Mucosa of descending colon (tissue), 3 donors: ENCODE data around the gene ANK3. TPM values are rescaled to one million over a fixed set of nuclear protein-coding genes. Genes with fewer than 3 reads are reported as not detected.

Source experiments
- ATAC-seq: fragments of 200-7000 bp; cut with Tn5 transposase; one replicate; pipeline ENCODE4 v1.9.1; 2020; ENCODE audit warnings: mild to moderate bottlenecking, moderate library complexity
- DNase-seq, 3 donors: peaks; one replicate each; pipeline ENCODE4 v3.0.0-alpha.2; 2020
- H3K36me3 ChIP-seq: fragments of 200-600 bp; one replicate; pipeline ENCODE4 v1.8.0; 2021; ENCODE audit warnings: low read depth, mild to moderate bottlenecking
- H3K4me1 ChIP-seq: fragments of 200-600 bp; one replicate; pipeline ENCODE4 v1.8.0; 2021; ENCODE audit warnings: low read depth, mild to moderate bottlenecking
- H3K4me3 ChIP-seq: fragments of 200-600 bp; one replicate; pipeline ENCODE4 v1.8.0; 2021; ENCODE audit warnings: mild to moderate bottlenecking
- H3K9me3 ChIP-seq: fragments of 200-600 bp; one replicate; pipeline ENCODE4 v1.8.0; 2021; ENCODE audit warnings: mild to moderate bottlenecking
- intact Hi-C, 2 donors: fragments of 100-400 bp; cut with DNase I in 1 of 2; cut with micrococcal nuclease in 1 of 2; formaldehyde crosslinking; loops; one replicate each; pipeline versions ENCODE4 v1.11.0 to v1.11.1; 2022; cut with DNase I, micrococcal nuclease
- total RNA-seq, 3 donors: library from RNA; stranded (reverse); fragmentation: NEBNext Ultra II Directional in 2 of 3; extraction: Animal tissue kit (Norgen Biotek cat#: 25700) in 2 of 3; gene quantifications; one replicate each; pipeline versions ENCODE4 v1.2.1 to v1.2.4, GENCODE V29; 2021 to 2023
- TF ChIP-seq, protein P1 (sequence below): fragments of 200-600 bp; IDR thresholded peaks from one replicate; pipeline ENCODE4 v1.8.0; 2022; ENCODE audit warnings: antibody characterized with exemption, mild to moderate bottlenecking
- donor health status: DM: no; HTN: no; CAD: no; lungs with moderate emphysema.
- donor health status: DM: no; HTN: no; CAD: no.
- donor health status: DM: no; HTN: yes; CAD: no.

Gene ANK3
- total RNA-seq, 3 donors from 2014 or later = 67.7 to 145 (median 74.0) TPM

DNA sequence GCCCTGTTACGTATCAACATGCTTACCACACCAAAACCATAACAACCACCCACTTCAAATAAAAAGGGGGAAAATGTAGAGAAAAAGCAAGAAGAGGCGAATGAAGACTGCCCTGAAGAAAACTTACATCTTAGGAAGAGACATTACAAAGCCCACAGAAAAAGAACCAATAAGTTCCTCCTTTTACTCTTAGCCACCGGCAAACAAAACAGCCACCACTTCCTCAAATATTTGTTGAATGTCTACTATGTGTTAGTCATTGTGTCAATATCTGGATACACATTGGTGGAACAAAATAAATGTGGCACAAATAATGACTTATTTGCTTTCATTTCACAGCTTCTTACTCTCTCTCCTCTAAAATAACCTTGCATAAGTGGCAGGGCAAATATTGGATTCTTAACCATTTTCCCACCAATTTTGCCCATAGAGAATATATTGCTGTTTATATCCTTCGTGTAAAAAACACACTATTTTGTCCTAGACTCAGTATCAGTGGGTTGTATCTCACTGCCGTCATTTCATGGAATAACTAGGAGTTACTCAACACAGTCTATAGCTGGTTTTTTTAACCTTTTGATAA, 106.8 kb downstream of the ANK3 start:
- Histone ChIP-seq H3K4me3 (no peak overlapping the region), H3K36me3 (no peaks in the 10 kb centered on the region), H3K4me1 (no peaks in the 10 kb centered on the region), H3K9me3 (no peaks in the 10 kb centered on the region)
- DNase-seq (peak in 1 of 3 donors; percentile 31), ATAC-seq (peak; percentile 81)
- intact Hi-C loops = no loop called here
- TF ChIP-seq, protein P1, sequence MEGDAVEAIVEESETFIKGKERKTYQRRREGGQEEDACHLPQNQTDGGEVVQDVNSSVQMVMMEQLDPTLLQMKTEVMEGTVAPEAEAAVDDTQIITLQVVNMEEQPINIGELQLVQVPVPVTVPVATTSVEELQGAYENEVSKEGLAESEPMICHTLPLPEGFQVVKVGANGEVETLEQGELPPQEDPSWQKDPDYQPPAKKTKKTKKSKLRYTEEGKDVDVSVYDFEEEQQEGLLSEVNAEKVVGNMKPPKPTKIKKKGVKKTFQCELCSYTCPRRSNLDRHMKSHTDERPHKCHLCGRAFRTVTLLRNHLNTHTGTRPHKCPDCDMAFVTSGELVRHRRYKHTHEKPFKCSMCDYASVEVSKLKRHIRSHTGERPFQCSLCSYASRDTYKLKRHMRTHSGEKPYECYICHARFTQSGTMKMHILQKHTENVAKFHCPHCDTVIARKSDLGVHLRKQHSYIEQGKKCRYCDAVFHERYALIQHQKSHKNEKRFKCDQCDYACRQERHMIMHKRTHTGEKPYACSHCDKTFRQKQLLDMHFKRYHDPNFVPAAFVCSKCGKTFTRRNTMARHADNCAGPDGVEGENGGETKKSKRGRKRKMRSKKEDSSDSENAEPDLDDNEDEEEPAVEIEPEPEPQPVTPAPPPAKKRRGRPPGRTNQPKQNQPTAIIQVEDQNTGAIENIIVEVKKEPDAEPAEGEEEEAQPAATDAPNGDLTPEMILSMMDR = no peak

DNA sequence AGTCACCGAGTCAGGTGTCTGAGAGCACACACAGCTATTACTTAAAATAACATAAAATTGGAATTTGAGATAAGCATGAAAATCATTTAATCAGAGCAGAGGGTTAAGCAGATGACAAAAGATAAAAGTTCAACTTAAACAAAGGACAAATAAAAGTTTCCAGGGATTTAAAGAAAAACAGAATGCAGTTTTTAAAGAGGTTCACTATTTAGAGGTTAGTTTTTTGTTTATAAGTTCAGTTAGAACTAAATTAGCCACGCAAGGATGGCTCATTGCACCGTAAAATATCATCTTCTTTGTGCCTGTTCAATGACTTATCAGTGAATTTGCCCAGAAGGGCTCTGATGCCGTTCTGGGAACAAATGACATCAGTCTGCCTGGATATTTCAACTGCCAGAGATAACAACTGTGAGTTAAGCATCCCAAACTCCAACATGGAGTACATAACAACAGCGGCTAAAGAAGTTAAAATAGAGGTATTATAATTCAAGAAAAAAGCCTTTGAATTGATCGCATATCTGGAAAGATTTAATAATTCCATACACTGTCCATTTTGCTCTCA, 107.8 kb downstream of the ANK3 start:
- no peak for ATAC-seq
- Histone ChIP-seq H3K9me3 (no peaks in the 10 kb centered on the region), H3K4me3 (no peak overlapping the region), H3K4me1 (no peaks in the 10 kb centered on the region), H3K36me3 (no peaks in the 10 kb centered on the region)
- TF ChIP-seq, protein P1 = no peak
- DNase-seq = no peak
- intact Hi-C loops = no loop called here

DNA sequence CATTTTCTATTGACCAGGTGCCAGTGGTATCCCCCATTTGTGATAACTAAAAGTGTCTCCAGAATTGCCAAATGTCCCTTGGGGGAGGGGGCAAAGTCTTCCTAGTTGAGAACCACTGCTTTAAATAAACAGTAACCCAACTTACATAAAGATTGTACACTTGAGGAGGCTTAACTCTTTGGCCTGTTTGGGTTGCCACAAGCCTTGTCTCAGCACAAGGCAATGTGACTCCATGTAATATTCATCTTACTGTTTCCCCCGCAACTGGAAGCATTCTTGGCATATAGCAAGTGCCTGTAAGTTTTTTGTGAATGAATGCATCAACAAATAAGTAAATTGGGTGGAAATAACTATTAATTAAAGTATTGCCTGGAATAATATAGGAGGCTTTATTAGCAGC, 108.3 kb downstream of the ANK3 start:
- intact Hi-C loops = no loop called here
- no peaks in the 10 kb centered on the region for H3K9me3 ChIP-seq
- DNase-seq (no peak), ATAC-seq (no peak)
- TF ChIP-seq, protein P1 = no peak
- no peak overlapping the region for H3K4me3 ChIP-seq
- H3K4me1 ChIP-seq = no peaks in the 10 kb centered on the region
- H3K36me3 ChIP-seq = no peaks in the 10 kb centered on the region

DNA sequence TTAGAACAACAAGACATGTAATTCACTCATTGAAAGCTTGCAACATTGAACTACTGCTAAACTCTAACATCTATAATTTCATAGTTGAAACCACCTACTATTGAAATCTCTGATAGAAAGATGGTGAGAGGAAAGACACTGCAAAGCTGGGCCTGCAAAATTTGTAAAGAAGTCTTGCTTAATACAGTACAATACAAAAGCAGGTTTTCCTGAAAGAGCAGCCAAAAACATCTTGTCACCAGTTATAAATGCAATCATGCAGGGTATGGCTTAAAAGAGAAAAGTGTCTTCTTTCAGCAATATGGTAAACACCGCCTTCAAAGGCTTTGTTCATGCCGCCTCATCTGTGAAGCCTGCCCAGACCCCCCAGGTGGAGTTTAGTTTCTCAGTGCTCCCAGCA, 109.2 kb downstream of the ANK3 start:
- H3K4me1 ChIP-seq = no peaks in the 10 kb centered on the region
- no peaks in the 10 kb centered on the region for H3K9me3 ChIP-seq
- DNase-seq (no peak), ATAC-seq (no peak)
- H3K36me3 ChIP-seq = no peaks in the 10 kb centered on the region
- no peak overlapping the region for H3K4me3 ChIP-seq
- TF ChIP-seq, protein P1 = no peak
- intact Hi-C loops = no loop called here

DNA sequence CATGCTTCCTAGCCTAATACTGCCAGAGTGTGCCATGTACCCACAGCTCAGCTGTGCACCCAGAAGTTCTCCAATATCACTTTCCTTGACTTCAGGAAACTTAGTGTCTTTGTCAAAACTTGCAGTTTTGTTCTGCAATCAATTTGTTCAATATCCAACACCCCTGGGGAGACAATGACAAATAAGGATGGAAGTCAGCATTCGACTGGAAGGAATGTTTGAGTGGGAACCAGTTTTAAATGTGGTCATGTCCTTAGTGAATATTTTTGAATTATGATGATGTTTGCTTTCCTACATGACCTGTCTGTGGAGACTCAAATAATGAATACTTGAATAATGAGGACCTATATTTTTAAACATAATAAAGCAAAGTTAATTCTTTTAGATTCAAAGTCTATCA, 112.0 kb downstream of the ANK3 start:
- H3K9me3 ChIP-seq = no peaks in the 10 kb centered on the region
- intact Hi-C loops = no loop called here
- DNase-seq = no peak
- H3K4me3 ChIP-seq = no peak overlapping the region
- TF ChIP-seq, protein P1 = no peak
- no peaks in the 10 kb centered on the region for H3K4me1 ChIP-seq
- no peaks in the 10 kb centered on the region for H3K36me3 ChIP-seq
- no peak for ATAC-seq
